BE2C (cell line): ENCODE measurements around the gene HS1BP3.
A peak's percentile ranks its signal among the peaks of the same experiment; 100 is the strongest.

Experiments used
- DNase-seq: peaks from one replicate; pipeline ENCODE4 v3.0.0-alpha.2; 2020
- H3K27me3 ChIP-seq: fragments of 250-450 bp; sonication (Bioruptor Pico); 2 replicates; pipeline ENCODE4 v1.5.1; 2020; ENCODE audit warnings: mild to moderate bottlenecking
- H3K36me3 ChIP-seq: fragments of 250-450 bp; sonication (Bioruptor Pico); 2 replicates; pipeline ENCODE4 v1.5.1; 2020; ENCODE audit warnings: mild to moderate bottlenecking
- H3K4me1 ChIP-seq: fragments of 250-450 bp; sonication (Bioruptor Pico); 2 replicates; pipeline ENCODE4 v1.5.1; 2020
- H3K4me3 ChIP-seq: 2 replicates; pipeline ENCODE4 v1.5.1; 2011; ENCODE audit warnings: low read depth, low read length
- H3K9me3 ChIP-seq: fragments of 250-450 bp; sonication (Bioruptor Pico); 2 replicates; pipeline ENCODE4 v1.5.1; 2020
- CTCF ChIP-seq: IDR thresholded peaks from 2 replicates; pipeline ENCODE4 v1.5.1; 2012; ENCODE audit warnings: mild to moderate bottlenecking, low read depth, low read length

HS1BP3 gene

GRCh38 chr2:20654535-20654813 is 3.6 kb upstream of the HS1BP3 start:
- Histone ChIP-seq H3K4me3 (no peak overlapping the region), H3K4me1 (no peaks in the 10 kb centered on the region), H3K36me3 (no peaks in the 10 kb centered on the region), H3K27me3 (peaks cover under 1% of the 10 kb centered on the region), H3K9me3 (no peaks in the 10 kb centered on the region)
- DNase-seq = no peak
- TF ChIP-seq CTCF = no peak

GRCh38 chr2:20653695-20654534 is 3.0 kb upstream of the HS1BP3 start:
- H3K4me1 ChIP-seq = no peaks in the 10 kb centered on the region
- no peaks in the 10 kb centered on the region for H3K36me3 ChIP-seq
- no peak overlapping the region for H3K4me3 ChIP-seq
- H3K9me3 ChIP-seq = no peaks in the 10 kb centered on the region
- TF ChIP-seq CTCF = peak; percentile 24; the same call in 1 of the 2 replicates
- DNase-seq = no peak
- no peaks in the 10 kb centered on the region for H3K27me3 ChIP-seq

- TF ChIP-seq CTCF = no peak
- no peak for DNase-seq
- H3K4me3 ChIP-seq = no peak overlapping the region
- H3K36me3 ChIP-seq = no peaks in the 10 kb centered on the region
- H3K9me3 ChIP-seq = no peaks in the 10 kb centered on the region
- no peaks in the 10 kb centered on the region for H3K27me3 ChIP-seq
- peaks cover 4% of the 10 kb centered on the region for H3K4me1 ChIP-seq
Measured at GRCh38 chr2:20652673-20653575, 2.0 kb upstream of the HS1BP3 start.

- H3K4me1 ChIP-seq = peaks cover 12% of the 10 kb centered on the region
- no peaks in the 10 kb centered on the region for H3K9me3 ChIP-seq
- no peaks in the 10 kb centered on the region for H3K27me3 ChIP-seq
- no peak for DNase-seq
- TF ChIP-seq CTCF = no peak
- H3K36me3 ChIP-seq = no peaks in the 10 kb centered on the region
- no peak overlapping the region for H3K4me3 ChIP-seq
Measured at GRCh38 chr2:20652141-20652540, 1.2 kb upstream of the HS1BP3 start.

- Histone ChIP-seq H3K27me3 (no peaks in the 10 kb centered on the region), H3K36me3 (no peaks in the 10 kb centered on the region), H3K4me1 (peaks cover 13% of the 10 kb centered on the region), H3K9me3 (no peaks in the 10 kb centered on the region), H3K4me3 (peak overlapping the region; percentile 79)
- no peak for DNase-seq
- no peak for TF ChIP-seq CTCF
Measured at GRCh38 chr2:20651731-20652099, 817 bp upstream of the HS1BP3 start.
